NCI-H1048 (cell line): ENCODE results near the gene TOP1.
"Not testable (repeated sequence)": the region's sequence is repeated elsewhere in the genome, so short reads cannot be mapped to it uniquely, and the experiment has no call there.

Experiments used
- DNase-seq: peaks from one replicate; lab custom pipeline; 2025; lab: John Stamatoyannopoulos, UW

TOP1 gene

DNA sequence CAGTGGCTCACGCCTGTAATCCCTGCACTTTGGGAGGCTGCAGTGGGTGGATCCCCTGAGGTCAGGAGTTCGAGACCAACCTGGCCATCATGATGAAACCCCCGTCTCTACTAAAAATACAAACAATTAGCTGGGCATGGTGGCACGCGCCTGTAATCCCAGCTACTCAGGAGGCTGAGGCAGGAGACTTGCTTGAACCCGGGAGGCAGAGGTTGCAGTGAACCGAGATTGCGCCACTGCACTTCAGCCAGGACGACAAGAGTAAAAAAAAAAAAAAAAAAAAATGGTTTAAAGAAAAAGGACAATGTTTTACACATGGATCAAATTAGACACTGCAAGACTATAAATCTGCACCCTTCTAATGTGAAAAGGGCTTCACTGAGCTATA lies 103.8 kb downstream of the TOP1 start:
- not testable (repeated sequence) for DNase-seq

DNA sequence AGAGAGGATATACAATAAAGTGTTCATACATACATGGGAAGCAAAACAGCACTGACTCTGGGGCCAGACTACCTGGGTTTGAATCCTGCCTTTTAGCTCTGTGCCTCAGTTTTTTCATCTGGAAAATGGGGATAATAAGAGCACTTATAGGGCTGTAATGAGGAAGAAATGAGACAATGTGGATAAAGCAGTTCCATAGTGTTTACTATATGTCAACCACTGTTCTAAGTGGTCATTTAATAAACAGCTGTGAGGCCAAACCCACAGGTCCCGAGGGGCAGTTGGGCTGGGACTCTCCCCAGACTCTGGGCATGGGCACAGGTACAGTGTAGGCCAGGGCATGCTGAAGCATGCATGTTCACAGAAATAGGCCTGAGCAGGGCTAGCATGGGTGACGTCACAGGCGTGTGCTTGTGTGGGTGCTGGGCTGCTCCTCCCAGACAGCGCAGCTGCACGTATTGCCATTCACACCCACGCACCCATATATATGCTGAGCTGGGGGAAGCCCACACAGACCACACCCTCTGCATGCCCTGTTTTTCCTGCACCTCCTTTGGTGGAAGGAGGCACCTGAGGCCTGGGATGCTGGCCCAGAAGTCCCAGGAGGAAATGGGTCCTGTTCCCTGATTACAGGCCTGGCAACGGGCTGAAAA lies 105.2 kb downstream of the TOP1 start:
- DNase-seq = no peak

DNA sequence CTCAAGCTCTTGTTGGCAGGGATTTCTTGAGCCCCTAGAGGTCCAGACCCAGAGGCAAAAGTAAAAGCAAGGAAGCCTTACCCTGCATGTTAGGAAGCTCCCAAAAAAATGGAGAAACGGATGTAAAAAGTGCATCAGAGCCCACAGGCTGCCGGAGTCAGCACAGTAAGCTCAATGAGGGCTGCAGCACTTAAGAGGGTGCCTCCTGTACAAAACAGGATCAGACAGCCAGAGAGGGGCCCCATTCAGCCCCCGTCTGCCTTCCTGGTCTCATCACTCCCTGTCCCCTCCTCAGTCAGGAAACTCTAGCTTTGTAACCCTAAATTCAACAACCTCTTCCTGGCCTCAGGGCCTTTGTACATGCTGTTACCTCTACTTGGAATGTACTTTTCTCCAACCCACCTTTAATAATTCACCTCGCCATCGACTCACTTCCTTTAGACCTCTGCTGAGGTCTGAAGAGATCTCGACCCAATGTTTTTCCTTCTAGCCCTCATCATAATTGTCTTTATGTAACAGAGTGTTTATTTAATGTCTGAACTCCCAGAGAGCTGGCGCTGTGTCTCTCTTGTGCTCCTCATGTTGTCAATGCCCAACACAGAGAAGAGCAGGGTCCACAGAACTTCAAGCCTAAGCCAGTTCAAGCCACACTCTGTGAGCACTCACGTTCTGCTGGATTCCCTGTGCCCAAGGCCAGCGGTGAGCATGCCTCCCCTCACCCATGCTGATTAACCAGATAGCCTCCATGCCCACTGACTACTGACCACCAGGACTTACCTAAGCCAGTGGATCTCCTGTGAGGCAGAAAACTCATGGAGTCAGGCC lies 106.0 kb downstream of the TOP1 start:
- DNase-seq = no peak

GRCh38 chr20:41135187-41135887 lies 106.7 kb downstream of the TOP1 start:
- peak; percentile 20 for DNase-seq

GRCh38 chr20:41135888-41136679 lies 107.5 kb downstream of the TOP1 start:
- no peak for DNase-seq

DNA sequence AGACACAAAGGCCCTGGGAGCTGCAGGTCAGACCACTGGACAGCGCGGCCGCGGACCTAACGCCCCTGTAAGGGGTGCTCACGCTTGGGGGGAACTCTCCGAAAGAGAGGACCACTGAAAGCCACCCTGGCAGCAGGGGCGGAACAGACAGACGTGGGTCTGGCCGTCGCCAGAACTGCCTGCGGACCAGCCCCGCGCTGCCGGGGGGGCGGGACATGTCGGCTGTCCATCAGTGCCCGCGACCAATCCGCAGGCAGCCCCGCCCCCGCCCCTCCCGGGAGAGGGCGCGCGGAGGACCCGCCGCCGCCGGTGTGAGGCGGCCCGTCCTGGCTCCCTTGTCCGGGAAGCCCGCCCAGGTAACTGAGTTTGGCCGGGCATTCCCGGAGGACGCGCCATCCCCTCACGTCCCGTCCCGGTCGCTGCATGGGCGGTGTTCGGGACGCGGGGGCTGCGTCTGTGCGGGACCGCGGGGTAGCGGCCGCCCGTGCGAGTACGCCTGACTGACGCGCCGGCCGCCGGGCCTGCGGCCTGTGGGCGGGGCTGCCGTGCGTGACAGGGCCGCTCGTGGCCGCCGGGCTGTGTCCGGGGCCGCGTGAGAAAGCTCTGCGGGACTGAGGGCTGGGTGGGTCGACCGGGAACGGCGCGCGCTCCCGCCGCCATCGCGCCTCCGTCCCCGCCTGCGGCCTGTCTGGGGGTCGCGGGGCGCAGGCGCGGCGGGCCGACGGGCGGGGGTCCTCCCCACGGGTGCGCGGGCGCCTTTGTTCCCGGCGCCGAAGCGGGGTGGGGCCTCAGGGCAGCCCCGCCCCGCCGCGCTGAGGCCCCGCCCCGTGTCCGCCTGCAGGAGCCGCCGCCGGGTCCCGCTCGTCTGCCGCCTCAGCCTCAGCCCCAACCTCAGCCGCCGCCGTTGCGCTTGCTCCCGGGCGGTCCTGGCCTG lies 108.3 kb downstream of the TOP1 start, which contains the start of gene PLCG1:
TSS of gene PLCG1 (plus strand) at position 864 of the 934 bp plus-strand sequence. CDS start 99 bp downstream, outside the sequence.
- DNase-seq = peak; percentile 62

- no peak for DNase-seq
Observed at GRCh38 chr20:41137614-41138474, 109.2 kb downstream of the TOP1 start.

DNA sequence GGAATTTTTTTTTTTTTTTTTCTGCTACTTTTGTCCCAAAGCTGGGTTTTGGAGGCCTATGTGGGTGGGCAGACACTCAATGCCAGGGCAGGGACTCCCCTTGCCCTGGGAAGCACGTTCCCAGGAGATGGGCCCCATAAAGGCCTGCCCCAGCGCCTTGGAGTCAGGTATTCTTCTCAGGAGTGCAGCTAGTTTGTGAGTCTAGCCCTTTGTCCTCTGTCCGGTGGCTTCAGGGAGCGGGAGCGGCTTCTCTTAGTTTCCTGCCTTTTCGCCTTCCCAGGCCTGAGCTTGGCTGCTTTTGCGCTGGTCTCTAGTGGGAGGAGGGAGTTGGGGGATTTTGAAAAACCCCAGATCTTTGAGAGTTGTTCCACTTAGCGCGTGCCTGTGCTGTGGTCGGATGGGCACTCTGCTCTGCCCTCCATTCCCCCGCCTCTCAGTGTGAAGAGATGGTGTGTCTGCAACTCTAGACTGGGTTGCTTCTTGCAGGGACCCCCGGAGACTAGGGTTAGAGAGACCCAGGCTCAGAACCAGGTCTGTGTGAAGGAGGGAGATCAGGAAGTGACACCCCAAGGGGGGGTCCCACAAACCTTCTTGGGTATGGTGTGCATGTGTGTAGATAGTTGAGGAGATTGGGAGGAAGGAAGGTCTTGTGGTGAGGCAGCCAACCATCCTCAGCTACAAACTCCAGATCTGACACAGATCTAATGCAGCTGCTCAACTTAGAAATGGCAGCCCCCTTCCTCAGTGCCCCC lies 110.0 kb downstream of the TOP1 start:
- no peak for DNase-seq

- no peak for DNase-seq
Observed at GRCh38 chr20:41139227-41140093, 110.8 kb downstream of the TOP1 start.

- DNase-seq = no peak
Observed at GRCh38 chr20:41140226-41141133, 111.9 kb downstream of the TOP1 start.

GRCh38 chr20:41141153-41141815 lies 112.7 kb downstream of the TOP1 start:
- DNase-seq = no peak

DNA sequence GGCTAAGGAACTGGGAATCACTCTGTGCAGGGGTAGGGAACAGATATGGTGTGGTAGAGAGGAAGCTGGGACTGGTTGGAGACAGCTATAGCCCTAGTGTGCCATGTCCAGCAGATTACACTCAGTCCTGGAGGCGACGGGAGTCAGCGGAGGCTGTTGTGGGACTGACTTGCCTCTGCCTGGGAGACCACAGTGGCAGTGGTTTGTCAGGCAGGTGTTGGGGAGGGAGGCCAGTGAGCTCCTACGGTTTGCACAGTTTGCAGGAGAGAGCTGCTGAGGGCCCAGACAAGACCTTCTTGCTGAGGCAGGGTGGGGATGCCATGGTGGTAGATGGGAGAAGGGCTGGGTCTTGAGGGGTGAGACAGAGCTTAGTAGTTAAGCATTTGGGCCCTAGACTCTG lies 113.6 kb downstream of the TOP1 start:
- no peak for DNase-seq

GRCh38 chr20:41142919-41143318 lies 114.3 kb downstream of the TOP1 start:
- DNase-seq = no peak

- DNase-seq = no peak
Observed at GRCh38 chr20:41143354-41143753, 114.7 kb downstream of the TOP1 start.

DNA sequence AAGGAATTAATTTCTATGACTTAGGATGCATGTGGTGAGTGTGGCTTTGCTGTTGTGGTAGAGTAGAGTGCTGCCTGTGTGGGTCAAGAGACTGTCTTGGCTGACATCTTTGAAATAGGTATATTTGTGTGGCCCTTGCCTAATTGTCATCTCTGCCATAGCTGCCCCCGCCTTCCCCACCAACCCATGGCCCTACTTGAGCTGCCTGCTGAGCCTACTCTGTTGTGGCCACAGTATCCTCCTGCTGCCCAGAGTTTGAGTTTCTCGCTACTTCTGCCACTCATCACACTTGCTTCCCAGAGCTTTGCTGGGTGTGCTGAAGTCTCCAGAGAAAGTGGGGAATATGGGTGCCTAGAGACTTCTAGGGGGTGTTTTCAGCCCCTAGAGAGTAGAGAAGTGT lies 116.7 kb downstream of the TOP1 start:
- no peak for DNase-seq

GRCh38 chr20:41145821-41146620 lies 117.4 kb downstream of the TOP1 start:
- no peak for DNase-seq
